ENCODE results near the gene RERE.

The RERE gene

DNA sequence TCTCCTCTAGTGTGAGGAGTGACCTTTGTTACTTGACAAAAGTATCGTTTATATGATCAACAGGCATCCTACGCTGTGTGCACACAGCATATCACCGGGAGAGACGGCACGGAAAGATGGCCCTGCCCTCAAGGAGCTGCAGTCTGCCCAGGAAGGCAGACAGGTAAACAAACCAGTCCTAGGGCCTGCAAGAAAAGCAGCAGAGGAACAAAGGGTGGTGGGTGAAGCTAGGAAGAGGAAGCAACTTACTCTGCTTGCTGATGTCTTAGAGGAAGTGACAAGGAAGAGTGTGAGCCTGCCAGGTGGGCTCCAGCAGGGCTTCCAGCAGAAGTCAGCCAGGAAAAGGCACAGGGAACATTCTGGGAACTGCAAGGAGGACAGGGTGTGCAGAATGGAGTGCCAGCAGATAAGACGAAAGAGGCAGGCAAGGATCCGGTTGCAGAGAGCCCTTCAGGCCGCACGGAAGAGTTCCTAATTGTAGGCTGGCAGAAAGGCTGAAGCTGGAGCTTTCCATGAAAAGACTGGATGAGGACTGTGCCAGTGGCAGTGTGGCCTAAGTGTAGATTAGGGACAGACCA lies 392.8 kb downstream of the RERE start:
- H3K4me3 ChIP-seq (ENCODE audit: low read length) = peak overlapping the region; percentile 74; the same call in 1 of the 2 replicates

GRCh38 chr1:8423692-8424538 lies 393.5 kb downstream of the RERE start:
- TF ChIP-seq ZNF274 (IDR thresholded peaks at IDR 0.05; ENCODE audit: low read depth, low read length) = no peak
- peak overlapping the region; percentile 74 for H3K4me3 ChIP-seq (ENCODE audit: low read length)

More for the DNA sequence above, 392.8 kb downstream of the RERE start:
- no peak for TF ChIP-seq ZNF274 (IDR thresholded peaks at IDR 0.05; ENCODE audit: low read depth, low read length)

- H3K4me3 ChIP-seq (ENCODE audit: low read length) = peak overlapping the region; percentile 71
- no peak for TF ChIP-seq ZNF274 (IDR thresholded peaks at IDR 0.05; ENCODE audit: low read depth, low read length)
Observed at GRCh38 chr1:8423269-8423691, 394.2 kb downstream of the RERE start.

GRCh38 chr1:8422510-8423268 lies 394.8 kb downstream of the RERE start:
- no peak for TF ChIP-seq ZNF274 (IDR thresholded peaks at IDR 0.05; ENCODE audit: low read depth, low read length)
- H3K4me3 ChIP-seq (ENCODE audit: low read length) = peak overlapping the region; percentile 71

- no peak for TF ChIP-seq ZNF274 (IDR thresholded peaks at IDR 0.05; ENCODE audit: low read depth, low read length)
- peak overlapping the region; percentile 71 for H3K4me3 ChIP-seq (ENCODE audit: low read length)
Observed at GRCh38 chr1:8421721-8422120, 395.7 kb downstream of the RERE start.

- TF ChIP-seq ZNF274 (IDR thresholded peaks at IDR 0.05; ENCODE audit: low read depth, low read length) = no peak
- peak overlapping the region; percentile 91 for H3K4me3 ChIP-seq (ENCODE audit: low read length)
Observed at GRCh38 chr1:8420318-8420717, 397.1 kb downstream of the RERE start.

DNA sequence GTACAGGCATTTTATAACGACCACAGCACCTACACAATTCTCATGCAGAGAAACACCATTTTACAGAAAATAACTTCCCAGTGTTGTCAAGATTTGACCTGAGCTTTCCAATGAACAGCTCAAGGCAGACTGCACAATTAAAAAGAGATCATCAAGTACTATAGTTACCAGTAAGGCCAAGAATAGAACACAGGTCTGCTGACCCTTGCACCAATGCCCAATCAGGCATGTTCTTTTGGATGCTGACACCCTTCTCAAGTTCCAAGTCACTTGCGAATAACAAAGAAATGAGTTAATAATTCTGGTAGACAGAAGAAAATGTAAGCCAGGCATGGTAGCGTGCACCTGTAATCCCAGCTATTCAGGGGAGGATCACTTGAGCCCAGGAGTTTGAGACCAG lies 397.6 kb downstream of the RERE start:
- TF ChIP-seq ZNF274 (IDR thresholded peaks at IDR 0.05; ENCODE audit: low read depth, low read length) = no peak
- peak overlapping the region; percentile 59 for H3K4me3 ChIP-seq (ENCODE audit: low read length)

- TF ChIP-seq ZNF274 (IDR thresholded peaks at IDR 0.05; ENCODE audit: low read depth, low read length) = no peak
- peak overlapping the region; percentile 43; the same call in 1 of the 2 replicates for H3K4me3 ChIP-seq (ENCODE audit: low read length)
Observed at GRCh38 chr1:8419172-8419571, 398.3 kb downstream of the RERE start.

DNA sequence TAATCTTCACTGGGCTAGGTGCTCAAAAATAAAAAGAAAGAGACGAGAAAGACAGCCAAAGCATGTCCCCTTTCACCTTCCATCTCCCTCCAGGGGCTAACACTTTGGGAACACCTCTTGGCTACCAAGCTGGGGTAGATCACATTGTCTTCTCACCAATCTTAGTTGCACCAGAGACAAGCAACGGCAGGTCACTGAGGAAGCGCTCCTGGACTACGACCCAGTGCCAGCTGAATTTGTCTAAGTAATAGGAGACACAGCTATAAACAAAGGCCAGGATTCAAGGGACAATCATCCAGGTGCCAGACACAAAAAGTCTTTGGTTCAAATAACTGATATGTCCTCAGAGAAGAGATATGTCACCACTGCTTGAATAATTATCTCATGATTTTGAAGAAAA lies 399.1 kb downstream of the RERE start:
- no peak overlapping the region for H3K4me3 ChIP-seq (ENCODE audit: low read length)
- TF ChIP-seq ZNF274 (IDR thresholded peaks at IDR 0.05; ENCODE audit: low read depth, low read length) = no peak

DNA sequence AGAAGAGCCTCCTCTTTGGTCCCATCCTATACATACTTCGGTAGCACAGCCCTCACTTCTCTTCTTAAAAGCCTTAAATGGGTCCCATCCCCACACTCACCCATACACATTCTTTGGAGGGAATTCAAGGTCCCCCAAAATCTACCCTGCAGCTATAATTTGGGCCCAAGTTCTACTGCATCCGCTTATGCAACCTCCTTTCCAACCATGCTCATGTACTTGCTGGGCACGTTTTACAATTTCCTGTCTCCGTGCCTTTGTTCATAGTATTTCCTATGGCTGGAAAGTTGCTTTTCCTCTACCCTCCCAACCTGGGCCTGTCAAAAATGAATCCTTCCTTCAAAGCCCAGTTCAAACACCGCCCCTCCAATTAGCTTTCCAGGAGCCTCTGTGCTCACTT lies 399.8 kb downstream of the RERE start:
- H3K4me3 ChIP-seq (ENCODE audit: low read length) = no peak overlapping the region
- TF ChIP-seq ZNF274 (IDR thresholded peaks at IDR 0.05; ENCODE audit: low read depth, low read length) = no peak

DNA sequence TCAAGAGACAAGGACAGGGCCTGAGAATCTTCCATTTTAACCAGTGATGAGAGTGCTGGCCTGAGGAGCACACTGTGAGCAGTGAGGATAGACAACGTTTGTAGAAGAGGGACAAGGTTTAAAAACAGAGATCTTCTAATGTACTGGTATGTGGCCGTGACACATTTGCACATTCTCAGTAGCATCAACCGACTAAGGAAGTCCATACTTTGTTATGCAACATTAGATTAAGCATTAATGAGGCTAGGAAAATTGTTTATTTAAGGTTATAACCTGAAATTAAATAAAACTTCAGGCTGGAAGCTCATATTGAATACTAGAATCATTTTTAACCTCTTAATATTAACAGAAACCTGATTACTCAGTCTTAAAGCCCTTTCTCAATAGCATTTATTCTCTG lies 400.6 kb downstream of the RERE start:
- TF ChIP-seq ZNF274 (IDR thresholded peaks at IDR 0.05; ENCODE audit: low read depth, low read length) = no peak
- H3K4me3 ChIP-seq (ENCODE audit: low read length) = no peak overlapping the region

DNA sequence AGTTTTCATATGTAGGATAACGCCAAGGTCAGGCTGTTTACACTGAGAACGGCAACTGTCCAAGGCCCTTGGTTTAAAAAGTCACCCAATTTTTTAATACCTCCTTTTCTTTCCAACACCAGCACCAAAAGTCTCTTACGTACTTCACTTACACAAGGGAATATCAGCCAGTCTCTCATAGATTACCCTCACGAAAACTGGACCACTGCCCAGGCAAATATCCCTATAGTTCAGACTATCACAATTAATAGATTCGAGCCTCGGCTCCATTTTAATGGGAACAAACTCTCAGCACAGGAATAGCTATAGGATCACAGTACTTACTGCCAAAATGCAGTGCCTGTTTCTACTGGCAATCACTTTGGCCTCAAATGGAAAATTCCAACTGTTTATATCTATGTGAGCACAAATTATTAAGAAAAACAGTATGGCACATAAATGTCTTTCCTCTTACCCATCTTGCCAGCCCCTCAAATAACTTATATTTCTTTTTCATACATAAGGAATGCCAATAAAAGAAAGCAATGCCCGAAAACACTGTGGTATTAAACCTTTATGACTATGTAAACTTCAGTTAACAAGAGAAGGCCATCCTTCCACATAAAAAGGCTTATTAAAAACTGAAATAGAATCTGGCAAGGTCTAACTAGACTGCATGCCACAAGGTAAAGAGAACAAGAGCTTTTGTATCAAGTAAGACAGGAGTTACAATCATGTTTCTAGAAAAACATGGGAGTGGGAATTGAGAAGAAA lies 401.7 kb downstream of the RERE start:
- no peak for TF ChIP-seq ZNF274 (IDR thresholded peaks at IDR 0.05; ENCODE audit: low read depth, low read length)
- no peak overlapping the region for H3K4me3 ChIP-seq (ENCODE audit: low read length)

DNA sequence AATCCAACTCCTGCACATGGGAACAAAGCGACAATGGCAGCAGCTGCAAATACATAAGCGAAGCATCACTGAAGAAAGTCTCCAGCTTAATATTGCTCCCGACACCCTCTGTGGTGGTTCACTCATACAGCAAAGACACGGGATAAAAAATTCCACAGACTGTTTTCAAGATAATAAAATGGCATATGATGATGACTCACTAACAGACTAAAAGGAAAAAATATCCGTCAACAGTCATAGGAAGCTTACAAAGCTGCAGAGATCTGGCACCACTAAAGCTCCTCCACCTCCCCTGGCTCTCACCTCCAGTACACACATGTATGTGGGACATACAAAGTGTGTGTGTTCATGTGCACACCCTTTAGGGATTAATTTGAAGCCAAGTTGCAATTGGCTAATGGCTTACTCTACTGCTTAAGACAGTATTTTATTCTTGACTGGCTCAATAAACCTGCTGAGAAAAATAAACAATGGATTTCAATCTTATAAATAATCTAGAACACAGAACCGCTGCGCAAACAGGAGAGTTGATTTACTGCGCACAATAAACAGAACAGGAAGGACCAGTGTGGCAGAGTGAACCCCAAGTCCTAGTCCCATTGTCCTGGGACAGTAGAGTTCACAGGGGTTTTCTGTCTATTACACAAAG lies 405.1 kb downstream of the RERE start:
- TF ChIP-seq ZNF274 (IDR thresholded peaks at IDR 0.05; ENCODE audit: low read depth, low read length) = no peak
- H3K4me3 ChIP-seq (ENCODE audit: low read length) = no peak overlapping the region

Measured in GM08714 (cell line).